ENCODE measurements around the gene VLDLR. TPM values are rescaled to one million over a fixed set of nuclear protein-coding genes. Genes with fewer than 3 reads are reported as not detected.

VLDLR gene
- total RNA-seq, 3 donors from 2014 or later (not counting 1 experiment from before 2014, with no cell fraction given) = 1.4 to 2.6 (median 2.4) TPM

DNA sequence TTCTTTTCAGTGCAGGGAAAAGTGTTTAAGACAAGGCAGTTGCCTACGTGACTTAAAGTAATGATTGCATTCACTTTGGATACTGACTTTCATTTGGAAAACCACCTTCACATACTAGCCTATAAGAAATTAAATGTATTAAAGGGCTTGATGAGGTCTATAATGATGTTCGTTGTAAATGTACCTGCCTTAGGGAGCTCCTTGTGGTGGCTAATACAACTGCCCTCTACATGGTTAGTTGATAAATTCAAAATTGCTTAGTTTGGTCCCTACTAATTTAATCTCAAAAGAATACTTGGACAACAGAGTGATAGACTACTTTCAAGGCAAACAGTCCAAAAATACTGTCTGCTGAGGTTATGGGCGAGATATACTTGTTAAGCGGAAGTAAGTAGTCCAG, 3.8 kb downstream of the VLDLR start:
- Mint-ChIP-seq H3K27ac (no peak overlapping the region), H3K4me3 (no peak overlapping the region), H3K36me3 (no peaks in the 10 kb centered on the region), H3K4me1 (peaks cover 18 to 25% of the 10 kb centered on the region in 2 donors), H3K9me3 (no peaks in the 10 kb centered on the region), H3K27me3 (ENCODE audit: low read depth in 2 of 2) (peaks cover 15 to 47% of the 10 kb centered on the region in 2 donors)
- intact Hi-C loops (cut with micrococcal nuclease) = no loop called here
- 96% methylated on average over 3 of the region's 4 CpGs for WGBS (ENCODE audit: insufficient coverage)
- Histone ChIP-seq H3K9me3 (ENCODE audit: control insufficient read depth, insufficient read depth, low read length) (no peaks in the 10 kb centered on the region), H3K36me3 (ENCODE audit: control insufficient read depth, insufficient read depth, low read length) (no peaks in the 10 kb centered on the region), H3K4me3 (ENCODE audit: low read length) (no peak overlapping the region), H3K27ac (ENCODE audit: low read length) (no peak overlapping the region), H3K27me3 (ENCODE audit: control insufficient read depth, insufficient read depth, low read length) (peaks cover 14% of the 10 kb centered on the region), H3K4me1 (ENCODE audit: control insufficient read depth, insufficient read depth, low read length) (peaks cover 18% of the 10 kb centered on the region)
- no peak for TF ChIP-seq CTCF (IDR thresholded peaks at IDR 0.05)
- DNase-seq (no peak), ATAC-seq (no peak)

- Mint-ChIP-seq H3K27ac (no peak overlapping the region), H3K9me3 (peaks cover 0 to 2% of the 10 kb centered on the region in 2 donors), H3K4me3 (no peak overlapping the region), H3K27me3 (ENCODE audit: low read depth in 2 of 2) (peaks cover 3 to 43% of the 10 kb centered on the region in 2 donors), H3K36me3 (no peaks in the 10 kb centered on the region), H3K4me1 (no peaks in the 10 kb centered on the region)
- no peak for TF ChIP-seq CTCF (IDR thresholded peaks at IDR 0.05)
- 96% methylated on average over 5 of the region's 5 CpGs for WGBS (ENCODE audit: insufficient coverage)
- no peak for ATAC-seq
- DNase-seq = no peak
- no peaks in the 10 kb centered on the region for H3K36me3 ChIP-seq (ENCODE audit: control insufficient read depth, insufficient read depth, low read length)
- H3K9me3 ChIP-seq (ENCODE audit: control insufficient read depth, insufficient read depth, low read length) = no peaks in the 10 kb centered on the region
- H3K4me1 ChIP-seq (ENCODE audit: control insufficient read depth, insufficient read depth, low read length) = no peaks in the 10 kb centered on the region
- no peak overlapping the region for H3K4me3 ChIP-seq (ENCODE audit: low read length)
- peaks cover under 1% of the 10 kb centered on the region for H3K27me3 ChIP-seq (ENCODE audit: control insufficient read depth, insufficient read depth, low read length)
- intact Hi-C loops (cut with micrococcal nuclease) = no loop called here
- H3K27ac ChIP-seq (ENCODE audit: low read length) = no peak overlapping the region
Measured at GRCh38 chr9:2628919-2629318, 7.3 kb downstream of the VLDLR start.

DNA sequence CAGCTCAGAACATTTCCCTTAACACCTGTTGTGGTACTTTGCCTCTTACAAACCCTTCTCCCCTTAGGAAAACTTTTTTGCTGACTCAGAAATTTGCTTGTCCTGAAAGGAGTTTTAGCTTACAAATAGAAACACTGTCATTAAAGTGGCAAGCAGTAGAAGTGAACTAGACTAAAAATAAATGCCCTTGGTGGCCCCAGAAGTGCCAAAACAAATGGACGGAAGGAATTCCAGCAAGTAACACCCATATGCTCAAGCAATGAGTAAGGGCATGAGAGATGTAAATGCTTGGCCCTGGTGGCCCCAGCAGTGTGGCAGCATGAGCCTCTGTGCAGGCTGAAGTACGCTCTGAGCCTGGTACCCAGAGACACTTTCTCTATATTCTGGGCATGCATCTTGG, 8.6 kb downstream of the VLDLR start:
- no peaks in the 10 kb centered on the region for H3K4me1 ChIP-seq (ENCODE audit: control insufficient read depth, insufficient read depth, low read length)
- no peak overlapping the region for H3K27ac Mint-ChIP-seq
- 97% methylated on average over 2 of the region's 2 CpGs for WGBS (ENCODE audit: insufficient coverage)
- intact Hi-C loops (cut with micrococcal nuclease) = no loop called here
- H3K4me3 ChIP-seq (ENCODE audit: low read length) = no peak overlapping the region
- H3K9me3 Mint-ChIP-seq = peaks cover 0 to 2% of the 10 kb centered on the region in 2 donors
- TF ChIP-seq CTCF (IDR thresholded peaks at IDR 0.05) = no peak
- H3K27ac ChIP-seq (ENCODE audit: low read length) = no peak overlapping the region
- no peaks in the 10 kb centered on the region for H3K4me1 Mint-ChIP-seq
- H3K36me3 ChIP-seq (ENCODE audit: control insufficient read depth, insufficient read depth, low read length) = no peaks in the 10 kb centered on the region
- H3K27me3 ChIP-seq (ENCODE audit: control insufficient read depth, insufficient read depth, low read length) = peaks cover 2% of the 10 kb centered on the region
- no peaks in the 10 kb centered on the region for H3K36me3 Mint-ChIP-seq
- no peak for DNase-seq
- no peaks in the 10 kb centered on the region for H3K9me3 ChIP-seq (ENCODE audit: control insufficient read depth, insufficient read depth, low read length)
- H3K4me3 Mint-ChIP-seq = no peak overlapping the region
- ATAC-seq = no peak
- H3K27me3 Mint-ChIP-seq (ENCODE audit: low read depth in 2 of 2) = peaks cover 0 to 42% of the 10 kb centered on the region in 2 donors

DNA sequence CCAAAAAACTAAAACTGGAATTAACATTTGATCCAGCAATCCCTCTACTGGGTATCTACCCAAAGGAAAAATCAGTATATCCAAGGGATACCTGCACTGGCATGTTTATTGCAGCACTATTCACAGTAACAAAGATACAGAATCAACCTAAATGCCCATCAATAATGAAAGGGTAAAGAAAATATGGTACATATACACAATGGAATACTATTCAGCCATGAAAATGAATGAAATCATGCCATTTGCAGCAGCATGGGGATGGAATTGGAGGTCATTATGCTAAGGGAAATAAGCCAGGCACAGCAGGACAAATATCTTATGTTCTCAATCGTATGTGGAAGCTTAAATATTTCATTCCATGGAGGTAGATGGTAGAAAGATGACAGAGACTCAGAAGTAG, 9.7 kb downstream of the VLDLR start:
- no peak for TF ChIP-seq CTCF (IDR thresholded peaks at IDR 0.05)
- H3K27ac ChIP-seq (ENCODE audit: low read length) = no peak overlapping the region
- Mint-ChIP-seq H3K27ac (no peak overlapping the region), H3K4me3 (no peak overlapping the region), H3K4me1 (no peaks in the 10 kb centered on the region), H3K27me3 (ENCODE audit: low read depth in 2 of 2) (peaks cover 0 to 31% of the 10 kb centered on the region in 2 donors), H3K36me3 (no peaks in the 10 kb centered on the region), H3K9me3 (peaks cover 0 to 2% of the 10 kb centered on the region in 2 donors)
- peaks cover 2% of the 10 kb centered on the region for H3K27me3 ChIP-seq (ENCODE audit: control insufficient read depth, insufficient read depth, low read length)
- no peaks in the 10 kb centered on the region for H3K9me3 ChIP-seq (ENCODE audit: control insufficient read depth, insufficient read depth, low read length)
- no peak overlapping the region for H3K4me3 ChIP-seq (ENCODE audit: low read length)
- no peaks in the 10 kb centered on the region for H3K36me3 ChIP-seq (ENCODE audit: control insufficient read depth, insufficient read depth, low read length)
- WGBS (ENCODE audit: insufficient coverage) = 87% methylated on average over 1 of the region's 1 CpG
- intact Hi-C loops (cut with micrococcal nuclease) = no loop called here
- ATAC-seq = no peak
- no peak for DNase-seq
- H3K4me1 ChIP-seq (ENCODE audit: control insufficient read depth, insufficient read depth, low read length) = no peaks in the 10 kb centered on the region
